D721Med (cell line): ENCODE data around the gene GPN3.
"Not testable (repeated sequence)": the region's sequence is repeated elsewhere in the genome, so short reads cannot be mapped to it uniquely, and the experiment has no call there.

Experiments used
- DNase-seq: peaks from one replicate; pipeline ENCODE4 v3.0.0; 2011; ENCODE audit warnings: low spot score; ENCODE audit not compliant: insufficient read length
- FAIRE-seq: peaks from 2 replicates; lab custom pipeline; 2011; peaks lifted over from hg19 to GRCh38; lab: Jason Lieb, UNC
- CTCF ChIP-seq: IDR thresholded peaks from 2 replicates; pipeline ENCODE4 v1.5.1; 2012; ENCODE audit warnings: mild to moderate bottlenecking, control low read depth; ENCODE audit not compliant: insufficient read depth; ENCODE audit errors: missing control alignments

Gene GPN3

GRCh38 chr12:110436231-110436630, 31.8 kb downstream of the GPN3 start:
- DNase-seq (no peak), FAIRE-seq (no peak)
- no peak for TF ChIP-seq CTCF

- FAIRE-seq (no peak), DNase-seq (no peak)
- TF ChIP-seq CTCF: no peak
Measured at GRCh38 chr12:110431957-110432587, 36.0 kb downstream of the GPN3 start.

- FAIRE-seq: not testable (repeated sequence)
Measured at GRCh38 chr12:110429676-110430075, 38.4 kb downstream of the GPN3 start.

GRCh38 chr12:110426406-110426805, 41.7 kb downstream of the GPN3 start:
- DNase-seq (no peak), FAIRE-seq (no peak)
- no peak for TF ChIP-seq CTCF

More at GRCh38 chr12:110429676-110430075, 38.4 kb downstream of the GPN3 start:
- not testable (repeated sequence) for DNase-seq

- TF ChIP-seq CTCF: no peak
- FAIRE-seq (no peak), DNase-seq (no peak)
Measured at GRCh38 chr12:110424237-110424636, 43.8 kb downstream of the GPN3 start.

- no peak for FAIRE-seq
- no peak for DNase-seq
- TF ChIP-seq CTCF: no peak
Measured at GRCh38 chr12:110421701-110422100, 46.4 kb downstream of the GPN3 start.

- DNase-seq (no peak), FAIRE-seq (no peak)
- TF ChIP-seq CTCF: no peak
Measured at GRCh38 chr12:110421159-110421661, 46.8 kb downstream of the GPN3 start.

GRCh38 chr12:110420644-110421043, 47.4 kb downstream of the GPN3 start:
- FAIRE-seq, DNase-seq: not testable (repeated sequence)

GRCh38 chr12:110417113-110417512, 50.9 kb downstream of the GPN3 start:
- FAIRE-seq, DNase-seq: not testable (repeated sequence)

GRCh38 chr12:110410086-110410485, 58.0 kb downstream of the GPN3 start:
- not testable (repeated sequence) for FAIRE-seq, DNase-seq

- FAIRE-seq, DNase-seq: not testable (repeated sequence)
Measured at GRCh38 chr12:110405126-110405662, 62.9 kb downstream of the GPN3 start.
